GM23338 (cell line): ENCODE measurements around the gene NCS1. TPM values are rescaled to one million over a fixed set of nuclear protein-coding genes. Genes with fewer than 3 reads are reported as not detected.

Experiments used
- ATAC-seq: fragments of 200-7000 bp; cut with Tn5 transposase; 3 replicates; pipeline ENCODE4 v1.9.1; 2020
- DNase-seq: peaks from one replicate; pipeline ENCODE4 v3.0.0-alpha.2; 2015; ENCODE audit warnings: low spot score
- H2AFZ ChIP-seq: fragments of 200-600 bp; sonication (generic); 2 replicates; pipeline ENCODE4 v1.8.0; 2016; ENCODE audit warnings: antibody characterized with exemption, mild to moderate bottlenecking, moderate library complexity
- H3F3A ChIP-seq: fragments of 200-600 bp; sonication (generic); replicated peaks from 2 replicates; pipeline ENCODE4 v1.8.0; 2017; ENCODE audit warnings: antibody characterized with exemption, mixed run types, low read depth
- H3K27ac ChIP-seq: fragments of 200-600 bp; sonication (generic); 2 replicates; pipeline ENCODE4 v1.6.1; 2016; ENCODE audit warnings: low read depth
- H3K27me3 ChIP-seq: fragments of 200-600 bp; sonication (generic); 2 replicates; pipeline ENCODE4 v1.8.0; 2016; ENCODE audit warnings: mild to moderate bottlenecking, mixed run types, moderate library complexity; ENCODE audit not compliant: insufficient read depth
- H3K36me3 ChIP-seq: fragments of 200-600 bp; sonication (generic); 2 replicates; pipeline ENCODE4 v1.8.0; 2016; ENCODE audit warnings: mild to moderate bottlenecking; ENCODE audit not compliant: insufficient read depth
- H3K4me1 ChIP-seq: fragments of 200-600 bp; sonication (generic); 2 replicates; pipeline ENCODE4 v1.8.0; 2016; ENCODE audit warnings: mild to moderate bottlenecking, moderate library complexity; ENCODE audit not compliant: insufficient read depth
- H3K4me2 ChIP-seq: fragments of 200-600 bp; sonication (generic); 2 replicates; pipeline ENCODE4 v1.7.1; 2017; ENCODE audit warnings: mixed run types
- H3K4me3 ChIP-seq: fragments of 200-600 bp; sonication (generic); 2 replicates; pipeline ENCODE4 v1.6.1; 2016; ENCODE audit warnings: mixed run types
- H3K79me2 ChIP-seq: fragments of 200-600 bp; sonication (generic); replicated peaks from 2 replicates; pipeline ENCODE4 v1.8.0; 2017; ENCODE audit warnings: mild to moderate bottlenecking; ENCODE audit not compliant: insufficient read depth
- H3K9me2 ChIP-seq: fragments of 200-600 bp; sonication (generic); 2 replicates; pipeline ENCODE4 v1.8.0; 2017; ENCODE audit not compliant: insufficient read depth
- H4K20me1 ChIP-seq: fragments of 200-600 bp; sonication (generic); replicated peaks from 2 replicates; pipeline ENCODE4 v1.8.0; 2017; ENCODE audit warnings: mild to moderate bottlenecking; ENCODE audit not compliant: insufficient read depth
- H3K27ac Mint-ChIP-seq: 2 replicates; pipeline ENCODE4 v1.8.0; 2020; ENCODE audit warnings: inconsistent platforms, mild to moderate bottlenecking, moderate library complexity, mixed read lengths
- H3K27me3 Mint-ChIP-seq: 3 replicates; pipeline ENCODE4 v1.8.0; 2022; ENCODE audit warnings: low read depth, mild to moderate bottlenecking, moderate library complexity, mixed read lengths, inconsistent platforms; ENCODE audit not compliant: insufficient read depth, poor library complexity
- H3K36me3 Mint-ChIP-seq: 3 replicates; pipeline ENCODE4 v1.8.0; 2021; ENCODE audit warnings: low read depth, mild to moderate bottlenecking, inconsistent platforms, moderate library complexity, mixed read lengths
- H3K4me1 Mint-ChIP-seq: 3 replicates; pipeline ENCODE4 v1.8.0; 2020; ENCODE audit warnings: mild to moderate bottlenecking, inconsistent platforms, mixed read lengths
- H3K4me3 Mint-ChIP-seq: 3 replicates; pipeline ENCODE4 v1.8.0; 2021; ENCODE audit warnings: moderate library complexity, mild to moderate bottlenecking, inconsistent platforms, mixed read lengths
- H3K9me3 Mint-ChIP-seq: 3 replicates; pipeline ENCODE4 v1.8.0; 2020; ENCODE audit warnings: moderate library complexity, mild to moderate bottlenecking, inconsistent platforms, mixed read lengths
- CREB1 ChIP-seq: fragments of 250-450 bp; sonication (Bioruptor Pico); IDR thresholded peaks from 2 replicates; pipeline ENCODE4 v1.5.0; 2020; ENCODE audit warnings: low read depth, mild to moderate bottlenecking, moderate library complexity
- EZH2 ChIP-seq: fragments of 200-600 bp; sonication (generic); IDR thresholded peaks from one replicate; pipeline ENCODE4 v1.8.0; 2017; ENCODE audit warnings: antibody characterized with exemption, mild to moderate bottlenecking, low read depth; ENCODE audit not compliant: unreplicated experiment
- EZH2phosphoT487 ChIP-seq: fragments of 200-600 bp; sonication (generic); IDR thresholded peaks from one replicate; pipeline ENCODE4 v1.8.1; 2018; ENCODE audit warnings: antibody characterized with exemption; ENCODE audit not compliant: unreplicated experiment
- JUNB ChIP-seq: IDR thresholded peaks from one replicate; pipeline ENCODE4 v1.6.1; 2016; ENCODE audit warnings: antibody characterized with exemption; ENCODE audit not compliant: unreplicated experiment
- POLR2AphosphoS5 ChIP-seq: IDR thresholded peaks from 2 replicates; pipeline ENCODE4 v1.6.1; 2016; ENCODE audit warnings: antibody characterized with exemption, low read depth
- REST ChIP-seq: IDR thresholded peaks from one replicate; pipeline ENCODE4 v1.6.1; 2018; ENCODE audit warnings: antibody characterized with exemption; ENCODE audit not compliant: unreplicated experiment
- ZNF114 ChIP-seq: fragments of 250-450 bp; sonication (Bioruptor Pico); IDR thresholded peaks from 2 replicates; pipeline ENCODE4 v1.5.0; 2020; ENCODE audit warnings: mild to moderate bottlenecking, moderate library complexity
- ZNF331 ChIP-seq: fragments of 250-450 bp; sonication (Bioruptor Pico); IDR thresholded peaks from 2 replicates; pipeline ENCODE4 v1.5.0; 2020; ENCODE audit warnings: low read depth, mild to moderate bottlenecking, moderate library complexity
- polyA plus RNA-seq: library from polyadenylated mRNA; unstranded; fragments of >200 nt; fragmentation: Nextera tagmentation; extraction: Ambion mirVana; gene quantifications from 2 replicates; pipeline ENCODE4 v1.2.1, GENCODE V29; 2016
- total RNA-seq: library from RNA; depleted of rRNA; stranded (reverse); fragments of >200 nt; shearing (Covaris generic); gene quantifications from 2 replicates; pipeline ENCODE4 v1.2.3, GENCODE V29; 2014

NCS1 gene
- total and polyA plus RNA-seq, 2 experiments from 2014 or later, result 8.2 to 34.3 TPM

DNA sequence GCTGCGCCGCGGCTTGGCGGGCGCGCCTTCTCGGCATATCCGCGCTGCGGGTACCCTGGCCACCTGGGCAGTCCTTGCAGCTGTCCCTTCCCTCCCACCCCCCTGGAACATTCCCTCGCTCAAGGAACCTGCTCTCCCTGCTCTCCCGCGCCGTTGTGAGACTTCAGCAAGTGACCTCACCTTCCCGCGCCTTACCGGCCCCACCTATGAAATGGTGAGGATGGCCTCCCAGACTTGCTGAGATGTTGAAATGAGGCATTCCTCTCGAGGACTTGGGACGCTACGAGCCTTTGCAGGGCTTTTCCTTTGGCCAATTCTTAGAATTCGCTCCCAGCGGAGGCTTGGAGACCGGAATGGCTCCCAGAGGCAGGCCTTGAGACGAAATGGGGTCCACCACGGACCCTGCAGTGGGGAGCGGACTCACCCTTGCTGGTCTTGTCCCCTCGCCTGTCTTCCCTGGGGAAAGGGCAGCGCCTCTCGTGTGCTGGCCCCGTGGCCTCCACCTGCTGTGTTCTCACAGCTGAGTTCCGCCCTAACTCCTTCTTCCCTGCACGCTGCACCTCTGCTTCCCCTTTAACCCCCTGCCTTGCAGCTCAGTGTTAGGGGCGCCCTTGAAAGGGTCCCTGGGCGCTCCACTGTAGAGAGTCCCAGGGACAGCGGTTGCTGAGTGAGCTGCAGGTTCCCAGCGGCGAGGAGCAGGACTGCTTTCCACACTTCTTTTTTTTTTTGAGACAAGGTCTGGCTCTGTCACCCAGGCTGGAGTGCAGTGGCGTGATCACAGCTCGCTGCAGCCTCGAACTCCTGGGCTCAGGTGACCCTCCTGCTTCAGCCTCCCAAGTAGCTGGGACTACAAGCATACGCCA, 94.3 kb downstream of the NCS1 start:
- H3K36me3 ChIP-seq, result no peaks in the 10 kb centered on the region
- no peaks in the 10 kb centered on the region for H3K9me2 ChIP-seq
- TF ChIP-seq CREB1 (peak; percentile 51), REST (no peak), EZH2 (peak; percentile 10), ZNF114 (CRISPR knock-in tag) (no peak)
- H4K20me1 ChIP-seq, result no peaks in the 10 kb centered on the region
- H3F3A ChIP-seq, result peaks cover 13% of the 10 kb centered on the region
- peaks cover 53% of the 10 kb centered on the region for H3K4me1 Mint-ChIP-seq
- H3K4me3 ChIP-seq, result peak overlapping the region; percentile 62
- DNase-seq (peak; percentile 82), ATAC-seq (peak; percentile 33)
- no peak overlapping the region for H3K27ac Mint-ChIP-seq
- peak overlapping the region; percentile 93 for H2AFZ ChIP-seq
- no peak overlapping the region for H3K27ac ChIP-seq
- H3K27me3 ChIP-seq, result peaks cover 35% of the 10 kb centered on the region
- no peaks in the 10 kb centered on the region; the same call in 2 of the 3 replicates for H3K9me3 Mint-ChIP-seq
- H3K4me1 ChIP-seq, result peaks cover 25% of the 10 kb centered on the region
- no peaks in the 10 kb centered on the region; the same call in 1 of the 2 replicates for H3K79me2 ChIP-seq
- H3K4me2 ChIP-seq, result peak overlapping the region; percentile 89
- H3K36me3 Mint-ChIP-seq, result peaks cover 3% of the 10 kb centered on the region; the same call in 2 of the 3 replicates
- peaks cover 31% of the 10 kb centered on the region for H3K27me3 Mint-ChIP-seq
- H3K4me3 Mint-ChIP-seq, result peak overlapping the region; percentile 78

- Histone ChIP-seq H3K79me2 (no peaks in the 10 kb centered on the region; the same call in 1 of the 2 replicates), H3K27ac (no peak overlapping the region), H3K36me3 (no peaks in the 10 kb centered on the region), H3K4me2 (peak overlapping the region; percentile 64), H3F3A (peaks cover 11% of the 10 kb centered on the region), H3K4me3 (no peak overlapping the region), H4K20me1 (no peaks in the 10 kb centered on the region), H3K9me2 (no peaks in the 10 kb centered on the region), H2AFZ (no peak overlapping the region), H3K27me3 (peaks cover 35% of the 10 kb centered on the region), H3K4me1 (peaks cover 25% of the 10 kb centered on the region)
- peak overlapping the region; percentile 53 for H3K4me3 Mint-ChIP-seq
- no peaks in the 10 kb centered on the region; the same call in 2 of the 3 replicates for H3K9me3 Mint-ChIP-seq
- peaks cover 3% of the 10 kb centered on the region; the same call in 2 of the 3 replicates for H3K36me3 Mint-ChIP-seq
- H3K27ac Mint-ChIP-seq, result peak overlapping the region; percentile 90; the same call in 1 of the 2 replicates
- ATAC-seq (no peak), DNase-seq (no peak)
- peaks cover 54% of the 10 kb centered on the region for H3K4me1 Mint-ChIP-seq
- peaks cover 31% of the 10 kb centered on the region for H3K27me3 Mint-ChIP-seq
- TF ChIP-seq JUNB (no peak), ZNF331 (CRISPR knock-in tag) (no peak), REST (no peak), POLR2AphosphoS5 (no peak), EZH2phosphoT487 (no peak)
Observed at GRCh38 chr9:130267930-130268329, 95.7 kb downstream of the NCS1 start.
